ENCODE measurements around the gene ERGIC3. TPM values are rescaled to one million over a fixed set of nuclear protein-coding genes. Genes with fewer than 3 reads are reported as not detected.

Gene ERGIC3
- total and polyA plus RNA-seq, 2 donors (not counting 3 experiments of a cell fraction or from before 2014, with no cell fraction given): 203 to 419 TPM

- Histone ChIP-seq H4K20me1 (replicated peaks; ENCODE audit: control insufficient read depth, extremely low read depth, insufficient read depth, low read length) (no peaks in the 10 kb centered on the region), H3K36me3 (ENCODE audit: control insufficient read depth in 2 of 2, extremely low read depth in 1 of 2, insufficient read depth in 2 of 2, low read length in 2 of 2) (peaks cover 11 to 45% of the 10 kb centered on the region in 2 experiments), H3K27ac (ENCODE audit: insufficient read depth, low read depth, low read length) (no peak overlapping the region), H3K9me1 (replicated peaks; ENCODE audit: control insufficient read depth, extremely low read depth, insufficient read depth, low read length) (no peaks in the 10 kb centered on the region), H3K9ac (replicated peaks; ENCODE audit: extremely low read depth, insufficient read depth, low read length) (no peak overlapping the region), H3K9me3 (replicated peaks; ENCODE audit: control insufficient read depth, insufficient read depth, low read length) (no peaks in the 10 kb centered on the region), H3K79me2 (ENCODE audit: control insufficient read depth, insufficient read depth, low read length) (no peaks in the 10 kb centered on the region), H3K4me1 (ENCODE audit: control insufficient read depth, extremely low read depth, insufficient read depth, low read length) (no peaks in the 10 kb centered on the region), H3K27me3 (ENCODE audit: control insufficient read depth in 2 of 2, insufficient read depth in 2 of 2, low read length in 2 of 2) (no peaks in the 10 kb centered on the region), H3K4me2 (ENCODE audit: insufficient read depth, low read length) (no peak overlapping the region), H2AFZ (ENCODE audit: low read depth, low read length) (no peak overlapping the region), H3K4me3 (replicated peaks in 1 of 3; ENCODE audit: insufficient read depth in 1 of 3, low read depth in 1 of 3, low read length in 3 of 3) (no peak overlapping the region)
- intact Hi-C loops (cut with micrococcal nuclease) (no loop called here), dilution Hi-C loops (cut with MboI; ENCODE audit: extremely low pct_ligation_motif_present, low sequenced_read_pairs) (no loop called here)
- DNase-seq (ENCODE audit: low read depth, low spot score) (no peak), FAIRE-seq (no peak)
- BruUV-seq (replicated peaks): no TSS peak
- TF ChIP-seq MAX (IDR thresholded peaks at IDR 0.05; ENCODE audit: insufficient read depth, insufficient read length) (no peak), JUN (IDR thresholded peaks at IDR 0.05; ENCODE audit: borderline replicate concordance, insufficient read depth, insufficient read length, low read depth) (no peak), MYC (IDR thresholded peaks at IDR 0.05; ENCODE audit: low read depth, low read length) (no peak), GATA2 (IDR thresholded peaks at IDR 0.05; ENCODE audit: insufficient read depth, insufficient read length, low read depth, low read length) (no peak), EZH2 (IDR thresholded peaks at IDR 0.05; ENCODE audit: borderline replicate concordance, low read depth, low read length, severe bottlenecking) (no peak), CTCF (IDR thresholded peaks at IDR 0.05; ENCODE audit: extremely low read depth in 1 of 2, insufficient read depth in 1 of 2, low read depth in 1 of 2, low read length in 2 of 2) (no peak), POLR2AphosphoS5 (IDR thresholded peaks at IDR 0.05; ENCODE audit: insufficient read depth, low read depth, low read length) (no peak), FOS (IDR thresholded peaks at IDR 0.05; ENCODE audit: borderline replicate concordance, insufficient read depth, low read length) (no peak), POLR2A (IDR thresholded peaks at IDR 0.05; ENCODE audit: low read depth, low read length) (no peak)
- ChIA-PET CTCF (interaction anchor here (0.8 to 1.6 kb wide), 4 partner anchors 8 to 38 kb away, joined by 3 to 6 read pairs (median 3); no protein-coding TSS in a partner anchor), POLR2A (interaction anchor here (0.6 kb wide), 1 partner anchor 143 kb away, joined by 3 read pairs; no protein-coding TSS in a partner anchor)
Measured at GRCh38 chr20:35503841-35504561, 37.9 kb upstream of the ERGIC3 start.
